H9 (cell line): ENCODE measurements around the gene EXOC3L1. TPM values are rescaled to one million over a fixed set of nuclear protein-coding genes. Genes with fewer than 3 reads are reported as not detected.

ENCODE experiments used
- DNase-seq: peaks from one replicate; pipeline ENCODE4 v3.0.0-alpha.2; 2017
- H2AFZ ChIP-seq: one replicate; pipeline ENCODE4 v1.6.1; 2013; ENCODE audit warnings: mild to moderate bottlenecking, low read length, control low read depth, moderate library complexity
- H2AK5ac ChIP-seq: 2 replicates; pipeline ENCODE4 v1.6.1; 2013; ENCODE audit warnings: low read length, control low read depth, mixed read lengths; ENCODE audit not compliant: insufficient read length
- H2BK120ac ChIP-seq: one replicate; pipeline ENCODE4 v1.6.1; 2013; ENCODE audit warnings: low read depth, mild to moderate bottlenecking, low read length, control low read depth, inconsistent platforms; ENCODE audit not compliant: poor library complexity, severe bottlenecking
- H2BK12ac ChIP-seq: 2 replicates; pipeline ENCODE4 v1.6.1; 2013; ENCODE audit warnings: low read length, control low read depth, mixed read lengths, low read depth; ENCODE audit not compliant: insufficient read length
- H2BK15ac ChIP-seq: 2 replicates; pipeline ENCODE4 v1.6.1; 2013; ENCODE audit warnings: low read depth, low read length, control low read depth
- H2BK20ac ChIP-seq: one replicate; pipeline ENCODE4 v1.6.1; 2013; ENCODE audit warnings: low read depth, mild to moderate bottlenecking, low read length, control low read depth, inconsistent platforms; ENCODE audit not compliant: poor library complexity, severe bottlenecking
- H2BK5ac ChIP-seq: 2 replicates; pipeline ENCODE4 v1.6.1; 2013; ENCODE audit warnings: low read length, control low read depth, mixed read lengths; ENCODE audit not compliant: insufficient read length
- H3K14ac ChIP-seq: 2 replicates; pipeline ENCODE4 v1.6.1; 2013; ENCODE audit warnings: low read length, control low read depth; ENCODE audit not compliant: insufficient read depth
- H3K18ac ChIP-seq: 2 replicates; pipeline ENCODE4 v1.6.1; 2013; ENCODE audit warnings: low read depth, mild to moderate bottlenecking, mixed read lengths, low read length, control low read depth; ENCODE audit not compliant: insufficient read length
- H3K23ac ChIP-seq: 2 replicates; pipeline ENCODE4 v1.6.1; 2013; ENCODE audit warnings: low read length, control low read depth, mixed read lengths, low read depth; ENCODE audit not compliant: insufficient read length
- H3K23me2 ChIP-seq: 2 replicates; pipeline ENCODE4 v1.6.1; 2013; ENCODE audit warnings: low read depth, mild to moderate bottlenecking, mixed read lengths, low read length, control low read depth; ENCODE audit not compliant: insufficient read length, poor library complexity, severe bottlenecking
- H3K27ac ChIP-seq: 2 replicates; pipeline ENCODE4 v1.5.1; 2013; ENCODE audit warnings: low read length, control low read depth, mixed read lengths, low read depth; ENCODE audit not compliant: insufficient read length
- H3K27me3 ChIP-seq: 2 replicates; pipeline ENCODE4 v1.6.1; 2013; ENCODE audit warnings: low read length, control low read depth, inconsistent platforms; ENCODE audit not compliant: insufficient read depth
- H3K4ac ChIP-seq: 2 replicates; pipeline ENCODE4 v1.6.1; 2013; ENCODE audit warnings: low read depth, mild to moderate bottlenecking, control low read depth, inconsistent platforms, low read length, moderate library complexity
- H3K4me1 ChIP-seq: 2 replicates; pipeline ENCODE4 v1.6.1; 2013; ENCODE audit warnings: low read length, control low read depth, inconsistent platforms; ENCODE audit not compliant: insufficient read depth
- H3K4me2 ChIP-seq: 2 replicates; pipeline ENCODE4 v1.6.1; 2013; ENCODE audit warnings: low read length, control low read depth, mixed read lengths; ENCODE audit not compliant: insufficient read length, insufficient read depth
- H3K56ac ChIP-seq: 2 replicates; pipeline ENCODE4 v1.6.1; 2013; ENCODE audit warnings: low read depth, mild to moderate bottlenecking, mixed read lengths, low read length, control low read depth; ENCODE audit not compliant: insufficient read length
- H3K79me1 ChIP-seq: 2 replicates; pipeline ENCODE4 v1.6.1; 2013; ENCODE audit warnings: low read depth, mild to moderate bottlenecking, moderate library complexity, low read length, control low read depth, inconsistent platforms; ENCODE audit not compliant: insufficient read depth, poor library complexity, severe bottlenecking
- H3K79me2 ChIP-seq: 2 replicates; pipeline ENCODE4 v1.6.1; 2013; ENCODE audit warnings: low read length, control low read depth, inconsistent platforms; ENCODE audit not compliant: insufficient read depth
- H3K9ac ChIP-seq: 2 replicates; pipeline ENCODE4 v1.6.1; 2013; ENCODE audit warnings: low read length, control low read depth, mixed read lengths; ENCODE audit not compliant: insufficient read length; ENCODE audit errors: extremely low read depth
- H3K9me3 ChIP-seq: one replicate; pipeline ENCODE4 v1.6.1; 2013; ENCODE audit warnings: low read depth, low read length, inconsistent platforms; ENCODE audit not compliant: control insufficient read depth
- H3T11ph ChIP-seq: one replicate; pipeline ENCODE4 v1.6.1; 2013; ENCODE audit warnings: mild to moderate bottlenecking, low read length, control low read depth, inconsistent platforms
- H4K20me1 ChIP-seq: one replicate; pipeline ENCODE4 v1.6.1; 2013; ENCODE audit not compliant: control insufficient read depth, insufficient read length, insufficient read depth
- H4K5ac ChIP-seq: 2 replicates; pipeline ENCODE4 v1.6.1; 2013; ENCODE audit warnings: low read depth, mild to moderate bottlenecking, mixed read lengths, low read length, control low read depth; ENCODE audit not compliant: insufficient read length
- H4K8ac ChIP-seq: replicated peaks from 2 replicates; pipeline ENCODE4 v1.6.1; 2013; ENCODE audit warnings: low read length, control low read depth, mixed read lengths, low read depth; ENCODE audit not compliant: insufficient read length
- H4K91ac ChIP-seq: 2 replicates; pipeline ENCODE4 v1.6.1; 2013; ENCODE audit warnings: low read depth, mild to moderate bottlenecking, moderate library complexity, mixed read lengths, low read length, control low read depth; ENCODE audit not compliant: insufficient read length
- H3K27ac Mint-ChIP-seq, 3 experiments: 2 replicates in 2 of 3; 3 replicates in 1 of 3; pipeline ENCODE4 v1.8.0; 2020 to 2021; ENCODE audit warnings: mixed read lengths in 3 of 3, mild to moderate bottlenecking in 1 of 3, moderate library complexity in 1 of 3
- H3K27me3 Mint-ChIP-seq: 2 replicates; pipeline ENCODE4 v1.8.0; 2021; ENCODE audit warnings: low read depth, mild to moderate bottlenecking, moderate library complexity, mixed read lengths
- H3K36me3 Mint-ChIP-seq, 3 experiments: 2 replicates in 2 of 3; 3 replicates in 1 of 3; pipeline ENCODE4 v1.8.0; 2020 to 2021; ENCODE audit warnings: low read depth in 3 of 3, mixed read lengths in 3 of 3; ENCODE audit not compliant: insufficient read depth in 1 of 3
- H3K4me1 Mint-ChIP-seq, 2 experiments: 2 replicates each; pipeline ENCODE4 v1.8.0; 2020; ENCODE audit warnings: mixed read lengths in 2 of 2
- H3K4me3 Mint-ChIP-seq, 2 experiments: 2 replicates in 1 of 2; 3 replicates in 1 of 2; pipeline ENCODE4 v1.8.0; 2020 to 2021; ENCODE audit warnings: mild to moderate bottlenecking in 2 of 2, mixed read lengths in 2 of 2, moderate library complexity in 1 of 2
- H3K9me3 Mint-ChIP-seq, 2 experiments: 2 replicates in 1 of 2; 3 replicates in 1 of 2; pipeline ENCODE4 v1.8.0; 2020; ENCODE audit warnings: mild to moderate bottlenecking in 2 of 2, mixed read lengths in 2 of 2, moderate library complexity in 1 of 2
- WGBS: extraction: QIAGEN DNeasy Blood & Tissue Kit; methylation state at CpG from one replicate; pipeline ENCODE4 v1.1.7; 2013; ENCODE audit warnings: missing lambda C conversion rate, low lambda C conversion rate, mixed read lengths; ENCODE audit not compliant: insufficient read length; ENCODE audit errors: extremely low coverage; 5-methylcytosine and 5-hydroxymethylcytosine counted together
- total RNA-seq: library from RNA; stranded (reverse); gene quantifications from 2 replicates; pipeline ENCODE4 v1.2.1, GENCODE V29; 2021
- TF ChIP-seq, protein P1 (sequence below): fragments of 200-600 bp; sonication (generic); conservative IDR thresholded peaks from 3 replicates; pipeline ENCODE4 v1.8.0; 2021; ENCODE audit warnings: antibody characterized with exemption, mild to moderate bottlenecking

Gene EXOC3L1
- total RNA-seq, 1 experiment from 2014 or later: 3.3 TPM

DNA sequence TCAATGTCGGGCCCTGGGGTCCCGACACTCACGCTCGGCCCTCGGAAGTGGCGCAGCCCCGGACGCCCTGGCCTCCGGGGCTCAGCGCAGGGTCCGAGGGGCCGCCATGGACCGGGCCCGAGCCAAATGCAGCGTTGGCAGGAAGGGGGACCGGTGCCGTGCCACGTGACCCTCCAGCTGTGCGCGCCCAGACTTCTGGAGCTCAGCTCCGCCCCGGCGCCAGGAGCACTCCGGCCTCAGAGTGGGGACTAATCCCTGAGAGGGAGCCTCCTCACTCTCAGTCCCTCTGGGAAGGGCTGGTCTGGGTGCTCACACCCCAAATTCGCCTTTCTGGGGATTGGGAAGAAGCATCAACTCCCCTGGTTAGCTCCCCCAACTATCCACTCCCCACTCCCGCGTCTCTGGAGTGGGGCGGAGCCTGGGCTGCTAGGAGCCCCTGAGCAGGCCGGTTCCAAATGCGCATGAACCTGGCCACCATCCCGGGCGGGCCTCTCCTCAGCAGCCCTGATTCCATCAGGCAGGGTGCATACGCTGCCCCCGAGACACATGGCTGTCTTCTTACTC is 39.0 kb downstream of the EXOC3L1 start, which contains the start of gene B3GNT9:
B3GNT9 (minus strand) TSS at position 166 of the 564 bp plus-strand sequence. CDS start 513 bp downstream, outside the sequence.
- Histone ChIP-seq H2BK15ac (no peak within 1 kb of the TSS), H3K4me1 (no peaks in the 10 kb centered on the region), H3K27me3 (peaks cover 33% of the 10 kb centered on the region)

More for the DNA sequence above, 39.0 kb downstream of the EXOC3L1 start, which contains the start of gene B3GNT9:
- H3K4ac ChIP-seq: no peak within 1 kb of the TSS
- no CpG with 5 or more reads among the region's 34 CpGs for WGBS
- H3K4me2 ChIP-seq: peak within 1 kb of the TSS; percentile 65
- H3K23ac ChIP-seq: no peak within 1 kb of the TSS
- H4K8ac ChIP-seq: no peak within 1 kb of the TSS
- no peaks in the 10 kb centered on the region for H3K79me2 ChIP-seq
- Mint-ChIP-seq H3K36me3 (peaks cover 10 to 32% (median 30%) of the 10 kb centered on the region in 3 experiments), H3K4me1 (peaks cover 10 to 16% of the 10 kb centered on the region in 2 experiments), H3K27me3 (peaks cover 50% of the 10 kb centered on the region), H3K4me3 (peak within 1 kb of the TSS; percentile 65 to 80), H3K27ac (peak within 1 kb of the TSS in 2 of 3 experiments; percentile 13 to 28; a peak in 1 of 7 replicates), H3K9me3 (peaks cover 0 to 5% of the 10 kb centered on the region in 2 experiments; a peak in 3 of 5 replicates)
- H2BK12ac ChIP-seq: no peak within 1 kb of the TSS
- H3K56ac ChIP-seq: no peak within 1 kb of the TSS
- H4K91ac ChIP-seq: no peak within 1 kb of the TSS
- no peak within 1 kb of the TSS for H2AK5ac ChIP-seq
- no peak within 1 kb of the TSS for H4K5ac ChIP-seq
- TF ChIP-seq, protein P1, sequence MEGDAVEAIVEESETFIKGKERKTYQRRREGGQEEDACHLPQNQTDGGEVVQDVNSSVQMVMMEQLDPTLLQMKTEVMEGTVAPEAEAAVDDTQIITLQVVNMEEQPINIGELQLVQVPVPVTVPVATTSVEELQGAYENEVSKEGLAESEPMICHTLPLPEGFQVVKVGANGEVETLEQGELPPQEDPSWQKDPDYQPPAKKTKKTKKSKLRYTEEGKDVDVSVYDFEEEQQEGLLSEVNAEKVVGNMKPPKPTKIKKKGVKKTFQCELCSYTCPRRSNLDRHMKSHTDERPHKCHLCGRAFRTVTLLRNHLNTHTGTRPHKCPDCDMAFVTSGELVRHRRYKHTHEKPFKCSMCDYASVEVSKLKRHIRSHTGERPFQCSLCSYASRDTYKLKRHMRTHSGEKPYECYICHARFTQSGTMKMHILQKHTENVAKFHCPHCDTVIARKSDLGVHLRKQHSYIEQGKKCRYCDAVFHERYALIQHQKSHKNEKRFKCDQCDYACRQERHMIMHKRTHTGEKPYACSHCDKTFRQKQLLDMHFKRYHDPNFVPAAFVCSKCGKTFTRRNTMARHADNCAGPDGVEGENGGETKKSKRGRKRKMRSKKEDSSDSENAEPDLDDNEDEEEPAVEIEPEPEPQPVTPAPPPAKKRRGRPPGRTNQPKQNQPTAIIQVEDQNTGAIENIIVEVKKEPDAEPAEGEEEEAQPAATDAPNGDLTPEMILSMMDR: no peak
- no peak within 1 kb of the TSS for H2BK20ac ChIP-seq
- peaks cover 15% of the 10 kb centered on the region for H3K23me2 ChIP-seq
- no peak within 1 kb of the TSS for H2BK120ac ChIP-seq
- no peak within 1 kb of the TSS for H3T11ph ChIP-seq
- no peak within 1 kb of the TSS for H3K9ac ChIP-seq
- H3K18ac ChIP-seq: peak within 1 kb of the TSS; percentile 46
- H3K79me1 ChIP-seq: no peaks in the 10 kb centered on the region
- H2AFZ ChIP-seq: peak within 1 kb of the TSS; percentile 57
- H3K9me3 ChIP-seq: no peaks in the 10 kb centered on the region
- H4K20me1 ChIP-seq: no peaks in the 10 kb centered on the region
- peak; percentile 82 for DNase-seq
- no peak within 1 kb of the TSS for H2BK5ac ChIP-seq
- no peak within 1 kb of the TSS; the same call in 1 of the 2 replicates for H3K14ac ChIP-seq
- H3K27ac ChIP-seq: no peak within 1 kb of the TSS
